Gastroesophageal sphincter (tissue), 3 donors: ENCODE data around the gene KDM4F.

Experiments
- CTCF ChIP-seq, 4 experiments: fragments of 200-600 bp in 2 of 4; fragments of 450-650 bp in 2 of 4; sonication (generic) in 1 of 4; IDR thresholded peaks; one replicate each; pipeline ENCODE4 v1.5.1; 2017 to 2019; ENCODE audit warnings: antibody characterized with exemption in 4 of 4, mild to moderate bottlenecking in 2 of 4, moderate library complexity in 2 of 4
- POLR2AphosphoS5 ChIP-seq: sonication (generic); formaldehyde crosslinking; IDR thresholded peaks from one replicate; pipeline ENCODE4 v1.6.1; 2017; ENCODE audit warnings: antibody characterized with exemption

GRCh38 chr11:95082576-95083001, 33.4 kb downstream of the KDM4F start:
- TF ChIP-seq CTCF (IDR thresholded peaks at IDR 0.05): no peak
- no peak for TF ChIP-seq POLR2AphosphoS5
